Natural killer cell (primary cell): Measurements from ENCODE around the gene CYP27A1. TPM values are rescaled to one million over a fixed set of nuclear protein-coding genes. Genes with fewer than 3 reads are reported as not detected.

Experiments
- ATAC-seq, 3 donors: fragments of 150-1000 bp in 2 of 3; fragments of 200-7000 bp in 1 of 3; cut with Tn5 transposase; 1 replicate in 1 of 3; 2 replicates in 2 of 3; pipeline ENCODE4 v1.10.0; 2021; ENCODE audit warnings: mild to moderate bottlenecking in 2 of 3, moderate library complexity in 2 of 3
- DNase-seq, 2 donors: peaks; one replicate each; pipeline versions ENCODE4 v3.0.0 to v3.0.0-alpha.2; 2013 to 2021; ENCODE audit warnings: mixed read lengths in 1 of 2
- H3K27ac ChIP-seq: one replicate; pipeline ENCODE4 v1.5.1; 2013; ENCODE audit warnings: mild to moderate bottlenecking, low read length
- H3K27me3 ChIP-seq: one replicate; pipeline ENCODE4 v1.6.1; 2013; ENCODE audit warnings: low read length; ENCODE audit not compliant: control insufficient read depth, insufficient read depth
- H3K36me3 ChIP-seq: one replicate; pipeline ENCODE4 v1.6.1; 2013; ENCODE audit warnings: low read length; ENCODE audit not compliant: control insufficient read depth, insufficient read depth
- H3K4me1 ChIP-seq: one replicate; pipeline ENCODE4 v1.6.1; 2013; ENCODE audit warnings: low read length; ENCODE audit not compliant: control insufficient read depth, insufficient read depth
- H3K4me3 ChIP-seq: one replicate; pipeline ENCODE4 v1.5.1; 2013; ENCODE audit warnings: low read length
- H3K9me3 ChIP-seq: one replicate; pipeline ENCODE4 v1.6.1; 2013; ENCODE audit warnings: low read length; ENCODE audit not compliant: control insufficient read depth, insufficient read depth
- H3K27ac Mint-ChIP-seq, 2 donors: one replicate each; pipeline ENCODE4 v1.8.0; 2022; ENCODE audit warnings: mild to moderate bottlenecking in 2 of 2, mixed read lengths in 2 of 2, moderate library complexity in 1 of 2
- H3K27me3 Mint-ChIP-seq, 2 donors: one replicate each; pipeline ENCODE4 v1.8.0; 2022; ENCODE audit warnings: low read depth in 2 of 2, mixed read lengths in 2 of 2
- H3K36me3 Mint-ChIP-seq: one replicate; pipeline ENCODE4 v1.8.0; 2022; ENCODE audit warnings: mixed read lengths
- H3K4me1 Mint-ChIP-seq, 2 donors: one replicate each; pipeline ENCODE4 v1.8.0; 2022; ENCODE audit warnings: mixed read lengths in 2 of 2
- H3K4me3 Mint-ChIP-seq: one replicate; pipeline ENCODE4 v1.8.0; 2022; ENCODE audit warnings: mild to moderate bottlenecking, moderate library complexity, mixed read lengths
- H3K9me3 Mint-ChIP-seq, 2 donors: one replicate each; pipeline ENCODE4 v1.8.0; 2022; ENCODE audit warnings: mixed read lengths in 2 of 2
- CTCF ChIP-seq: fragments of 200-600 bp; IDR thresholded peaks from one replicate; pipeline ENCODE4 v1.8.0; 2022; ENCODE audit warnings: antibody characterized with exemption
- WGBS: methylation state at CpG from one replicate; pipeline ENCODE4 v1.1.7; 2013; ENCODE audit warnings: missing lambda C conversion rate; ENCODE audit not compliant: insufficient coverage; 5-methylcytosine and 5-hydroxymethylcytosine counted together
- intact Hi-C: fragments of 100-400 bp; cut with micrococcal nuclease; formaldehyde crosslinking; loops from one replicate; pipeline ENCODE4 v1.14.2; 2022
- total RNA-seq, 4 donors: library from RNA; stranded (reverse); fragments of 120-200 nt in 1 of 4; gene quantifications; one replicate each; pipeline versions ENCODE4 v1.2.3 to v1.2.4, GENCODE V29; 2013 to 2022

CYP27A1 gene
- total RNA-seq, 3 donors from 2014 or later (not counting 1 experiment from before 2014, with no cell fraction given), result 0.61 to 1.6 TPM; not detected in 1

GRCh38 chr2:218780851-218781690 lies 876 bp upstream of the CYP27A1 start:
- H3K27me3 ChIP-seq, result peaks cover 24% of the 10 kb centered on the region
- intact Hi-C loops, result no loop called here
- no peaks in the 10 kb centered on the region for H3K36me3 ChIP-seq
- peaks cover 2 to 4% of the 10 kb centered on the region in 2 donors for H3K9me3 Mint-ChIP-seq
- H3K4me1 ChIP-seq, result peaks cover 7% of the 10 kb centered on the region
- no peak overlapping the region for H3K4me3 ChIP-seq
- H3K27ac Mint-ChIP-seq, result no peak overlapping the region
- 62% methylated on average over 8 of the region's 15 CpGs for WGBS
- peaks cover 43 to 57% of the 10 kb centered on the region in 2 donors for H3K27me3 Mint-ChIP-seq
- no peak overlapping the region for H3K27ac ChIP-seq
- no peak for TF ChIP-seq CTCF
- H3K4me1 Mint-ChIP-seq, result no peaks in the 10 kb centered on the region
- H3K9me3 ChIP-seq, result peaks cover 17% of the 10 kb centered on the region
- no peak for DNase-seq
- H3K4me3 Mint-ChIP-seq, result no peak overlapping the region
- no peak for ATAC-seq
- H3K36me3 Mint-ChIP-seq, result peaks cover 8% of the 10 kb centered on the region

DNA sequence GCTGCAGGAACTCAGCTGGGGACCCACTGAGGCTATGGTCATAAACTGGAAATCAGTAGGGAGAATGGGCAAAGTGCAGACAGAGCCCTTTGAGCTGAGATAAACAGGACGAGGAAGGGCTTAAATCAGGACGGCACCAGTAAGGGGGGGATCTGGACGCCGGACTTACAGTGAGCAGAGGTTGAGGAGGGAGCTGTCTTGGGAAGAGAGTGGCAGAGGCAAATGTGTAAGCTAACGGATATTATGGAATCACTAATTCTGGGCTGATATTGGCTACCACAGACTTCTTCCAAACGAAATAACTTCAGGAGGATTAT lies 539 bp downstream of the CYP27A1 start:
- Mint-ChIP-seq H3K27me3 (peaks cover 44 to 65% of the 10 kb centered on the region in 2 donors), H3K4me3 (no peak overlapping the region)
- 53% methylated on average over 6 of the region's 6 CpGs for WGBS

DNA sequence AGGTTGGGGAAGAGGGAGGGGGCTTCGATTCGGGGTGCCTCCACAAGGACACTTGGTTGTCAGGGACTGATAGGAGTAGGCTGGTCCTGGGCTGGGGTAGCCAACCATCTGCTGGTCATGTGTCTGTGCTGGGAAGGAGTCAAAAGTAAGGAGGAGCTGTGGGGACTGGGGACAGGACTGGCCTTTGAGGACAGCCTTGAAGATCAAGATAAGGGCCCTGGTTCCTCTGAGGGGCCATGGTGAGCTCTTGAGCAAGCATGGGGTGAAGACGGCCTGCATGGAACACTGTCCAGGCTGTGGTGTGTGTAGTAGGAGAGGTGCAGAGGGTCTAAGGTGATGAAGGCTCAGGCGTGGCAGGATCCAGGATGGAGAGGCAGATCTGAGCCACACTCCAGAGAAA lies 1.7 kb downstream of the CYP27A1 start:
- Histone ChIP-seq H3K4me3 (no peak overlapping the region), H3K27me3 (peaks cover 24% of the 10 kb centered on the region), H3K4me1 (peaks cover 7% of the 10 kb centered on the region), H3K36me3 (no peaks in the 10 kb centered on the region), H3K9me3 (no peaks in the 10 kb centered on the region), H3K27ac (no peak overlapping the region)
- no peak overlapping the region for H3K27ac Mint-ChIP-seq
- no peak for TF ChIP-seq CTCF
- peaks cover 43 to 75% of the 10 kb centered on the region in 2 donors for H3K27me3 Mint-ChIP-seq
- peaks cover 6% of the 10 kb centered on the region for H3K36me3 Mint-ChIP-seq
- no peaks in the 10 kb centered on the region for H3K9me3 Mint-ChIP-seq
- H3K4me3 Mint-ChIP-seq, result no peak overlapping the region
- ATAC-seq (no peak), DNase-seq (no peak)
- intact Hi-C loops, result no loop called here
- 83% methylated on average over 4 of the region's 4 CpGs for WGBS
- H3K4me1 Mint-ChIP-seq, result no peaks in the 10 kb centered on the region

More for the DNA sequence above, 539 bp downstream of the CYP27A1 start:
- ATAC-seq, result no peak
- intact Hi-C loops, result no loop called here
- no peaks in the 10 kb centered on the region for H3K9me3 Mint-ChIP-seq
- Histone ChIP-seq H3K27me3 (peaks cover 24% of the 10 kb centered on the region), H3K27ac (no peak overlapping the region), H3K36me3 (no peaks in the 10 kb centered on the region), H3K4me3 (no peak overlapping the region), H3K4me1 (peaks cover 7% of the 10 kb centered on the region), H3K9me3 (peaks cover 6% of the 10 kb centered on the region)
- H3K4me1 Mint-ChIP-seq, result no peaks in the 10 kb centered on the region
- peaks cover 2% of the 10 kb centered on the region for H3K36me3 Mint-ChIP-seq
- H3K27ac Mint-ChIP-seq, result no peak overlapping the region
- TF ChIP-seq CTCF, result no peak
- DNase-seq, result no peak

- Mint-ChIP-seq H3K4me1 (no peaks in the 10 kb centered on the region), H3K27ac (no peak overlapping the region), H3K9me3 (no peaks in the 10 kb centered on the region), H3K36me3 (peaks cover 6% of the 10 kb centered on the region), H3K27me3 (peaks cover 33 to 69% of the 10 kb centered on the region in 2 donors), H3K4me3 (no peak overlapping the region)
- no peak for TF ChIP-seq CTCF
- no peak for DNase-seq
- 68% methylated on average over 1 of the region's 1 CpG for WGBS
- no peaks in the 10 kb centered on the region for H3K9me3 ChIP-seq
- ATAC-seq, result no peak
- H3K4me1 ChIP-seq, result peaks cover 7% of the 10 kb centered on the region
- no peaks in the 10 kb centered on the region for H3K36me3 ChIP-seq
- peaks cover 22% of the 10 kb centered on the region for H3K27me3 ChIP-seq
- H3K4me3 ChIP-seq, result no peak overlapping the region
- intact Hi-C loops, result no loop called here
- H3K27ac ChIP-seq, result no peak overlapping the region
Measured at GRCh38 chr2:218785103-218785502, 3.2 kb downstream of the CYP27A1 start.
